Neural cell (in vitro differentiated cells): ENCODE results near the gene RAB11FIP2. TPM values are rescaled to one million over a fixed set of nuclear protein-coding genes. Genes with fewer than 3 reads are reported as not detected.

ENCODE experiments used
- H2AFZ ChIP-seq: fragments of 200-600, 300-800 bp; sonication (generic), shearing (Covaris generic); 2 replicates; pipeline ENCODE4 v1.6.0; 2014; ENCODE audit warnings: low read depth, mild to moderate bottlenecking, antibody characterized with exemption, low read length, moderate library complexity
- H3F3A ChIP-seq: fragments of 200-600 bp; shearing (Covaris generic); 2 replicates; pipeline ENCODE4 v1.6.1; 2016; ENCODE audit warnings: mild to moderate bottlenecking, moderate library complexity, mixed read lengths, antibody characterized with exemption, low read length; ENCODE audit not compliant: insufficient read depth, poor library complexity, severe bottlenecking
- H3K27ac ChIP-seq: fragments of 200-600, 300-800 bp; sonication (generic), shearing (Covaris generic); 2 replicates; pipeline ENCODE4 v1.5.1; 2014; ENCODE audit warnings: mild to moderate bottlenecking, low read length, moderate library complexity
- H3K27me3 ChIP-seq: fragments of 300-800, 200-600 bp; sonication (generic), shearing (Covaris generic); 2 replicates; pipeline ENCODE4 v1.6.0; 2014; ENCODE audit warnings: mild to moderate bottlenecking, low read depth, low read length, moderate library complexity; ENCODE audit not compliant: insufficient read depth
- H3K36me3 ChIP-seq: fragments of 300-800, 200-600 bp; sonication (generic), shearing (Covaris generic); 2 replicates; pipeline ENCODE4 v1.5.1; 2014; ENCODE audit warnings: mild to moderate bottlenecking, antibody characterized with exemption, low read length, moderate library complexity; ENCODE audit not compliant: insufficient read depth
- H3K4me2 ChIP-seq: fragments of 300-800, 200-600 bp; sonication (generic), shearing (Covaris generic); 2 replicates; pipeline ENCODE4 v1.6.0; 2014; ENCODE audit warnings: mild to moderate bottlenecking, low read length
- H3K4me3 ChIP-seq: fragments of 300-800, 200-600 bp; sonication (generic), shearing (Covaris generic); 2 replicates; pipeline ENCODE4 v1.5.1; 2014; ENCODE audit warnings: mild to moderate bottlenecking, low read length, moderate library complexity
- H3K79me2 ChIP-seq: fragments of 200-600 bp; shearing (Covaris generic); replicated peaks from 2 replicates; pipeline ENCODE4 v1.6.0; 2014; ENCODE audit warnings: mild to moderate bottlenecking, low read length, moderate library complexity; ENCODE audit not compliant: insufficient read depth
- H3K9ac ChIP-seq: fragments of 300-800, 200-600 bp; sonication (generic), shearing (Covaris generic); 2 replicates; pipeline ENCODE4 v1.6.1; 2016; ENCODE audit warnings: mild to moderate bottlenecking, low read length, mixed read lengths
- H3K9me2 ChIP-seq: fragments of 200-600 bp; shearing (Covaris generic); 2 replicates; pipeline ENCODE4 v1.6.1; 2016; ENCODE audit warnings: mild to moderate bottlenecking, low read length, mixed read lengths; ENCODE audit not compliant: insufficient read depth
- H3K9me3 ChIP-seq: fragments of 200-600, 300-800 bp; sonication (generic), shearing (Covaris generic); 2 replicates; pipeline ENCODE4 v1.6.1; 2016; ENCODE audit warnings: mild to moderate bottlenecking, mixed run types, low read length, moderate library complexity, mixed read lengths
- H4K20me1 ChIP-seq: fragments of 200-600 bp; shearing (Covaris generic); 2 replicates; pipeline ENCODE4 v1.6.1; 2016; ENCODE audit warnings: mild to moderate bottlenecking, mixed run types; ENCODE audit not compliant: insufficient read depth
- CTCF ChIP-seq: fragments of 450-650 bp; IDR thresholded peaks from 2 replicates; pipeline ENCODE4 v1.5.1; 2014; ENCODE audit warnings: antibody characterized with exemption, mild to moderate bottlenecking, moderate library complexity; ENCODE audit not compliant: poor library complexity, severe bottlenecking
- EP300 ChIP-seq: fragments of 450-650 bp; conservative IDR thresholded peaks from 2 replicates; pipeline ENCODE4 v1.6.1; 2014; ENCODE audit warnings: antibody characterized with exemption, mild to moderate bottlenecking, moderate library complexity; ENCODE audit not compliant: poor library complexity, severe bottlenecking
- EZH2 ChIP-seq: fragments of 200-600, 300-800 bp; shearing (Covaris generic), sonication (generic); IDR thresholded peaks from 2 replicates; pipeline ENCODE4 v1.6.1; 2014; ENCODE audit warnings: antibody characterized with exemption, low read length, borderline replicate concordance, mild to moderate bottlenecking; ENCODE audit not compliant: insufficient read depth, poor library complexity, severe bottlenecking
- MXI1 ChIP-seq: fragments of 450-650 bp; conservative IDR thresholded peaks from 2 replicates; pipeline ENCODE4 v1.6.1; 2014; ENCODE audit warnings: antibody characterized with exemption, mild to moderate bottlenecking; ENCODE audit not compliant: poor library complexity, severe bottlenecking
- POLR2AphosphoS5 ChIP-seq: IDR thresholded peaks from 2 replicates; pipeline ENCODE4 v1.6.1; 2012
- RAD21 ChIP-seq: fragments of 450-650 bp; conservative IDR thresholded peaks from 2 replicates; pipeline ENCODE4 v1.6.1; 2014; ENCODE audit warnings: antibody characterized with exemption, mild to moderate bottlenecking, moderate library complexity
- REST ChIP-seq: IDR thresholded peaks from 2 replicates; pipeline ENCODE4 v1.6.1; 2012; ENCODE audit warnings: borderline replicate concordance
- SMC3 ChIP-seq: fragments of 450-650 bp; conservative IDR thresholded peaks from 2 replicates; pipeline ENCODE4 v1.6.1; 2014; ENCODE audit warnings: antibody characterized with exemption, mild to moderate bottlenecking, moderate library complexity; ENCODE audit not compliant: poor library complexity
- TAF1 ChIP-seq: IDR thresholded peaks from 2 replicates; pipeline ENCODE4 v1.6.1; 2012; ENCODE audit warnings: low read depth
- polyA plus RNA-seq: library from polyadenylated mRNA; depleted of rRNA; stranded (reverse); fragments of >200 nt; gene quantifications from 2 replicates; pipeline ENCODE4 v1.2.3, GENCODE V29; 2014

RAB11FIP2 gene
- polyA plus RNA-seq, 1 donor from 2014 or later = 26.3 TPM

- Histone ChIP-seq H3K79me2 (no peaks in the 10 kb centered on the region), H3K4me2 (no peak overlapping the region), H2AFZ (no peak overlapping the region), H4K20me1 (no peaks in the 10 kb centered on the region), H3K9ac (no peak overlapping the region), H3K9me2 (no peaks in the 10 kb centered on the region), H3K27ac (no peak overlapping the region), H3K4me3 (no peak overlapping the region), H3K36me3 (no peaks in the 10 kb centered on the region), H3K9me3 (no peaks in the 10 kb centered on the region), H3F3A (no peaks in the 10 kb centered on the region), H3K27me3 (no peaks in the 10 kb centered on the region)
- no peak for TF ChIP-seq SMC3
- no peak for TF ChIP-seq TAF1
- TF ChIP-seq RAD21 = no peak
- TF ChIP-seq EZH2 = no peak
- no peak for TF ChIP-seq MXI1
- no peak for TF ChIP-seq REST
- TF ChIP-seq CTCF = no peak
- TF ChIP-seq POLR2AphosphoS5 = no peak
- no peak for TF ChIP-seq EP300
These were observed 52.0 kb downstream of the RAB11FIP2 start for GRCh38 chr10:117994771-117995170.

GRCh38 chr10:117993166-117993565, 53.6 kb downstream of the RAB11FIP2 start:
- Histone ChIP-seq H3K79me2 (no peaks in the 10 kb centered on the region), H3K9ac (no peak overlapping the region), H3K36me3 (no peaks in the 10 kb centered on the region), H3K9me3 (no peaks in the 10 kb centered on the region), H3K27me3 (no peaks in the 10 kb centered on the region), H3F3A (no peaks in the 10 kb centered on the region), H4K20me1 (no peaks in the 10 kb centered on the region), H3K4me3 (no peak overlapping the region), H3K9me2 (no peaks in the 10 kb centered on the region), H2AFZ (no peak overlapping the region), H3K27ac (no peak overlapping the region), H3K4me2 (no peak overlapping the region)
- no peak for TF ChIP-seq EZH2
- no peak for TF ChIP-seq REST
- TF ChIP-seq EP300 = no peak
- no peak for TF ChIP-seq SMC3
- TF ChIP-seq CTCF = no peak
- no peak for TF ChIP-seq TAF1
- TF ChIP-seq POLR2AphosphoS5 = no peak
- no peak for TF ChIP-seq RAD21
- TF ChIP-seq MXI1 = no peak
